ENCODE measurements around the gene ST6GALNAC3. TPM values are rescaled to one million over a fixed set of nuclear protein-coding genes. Genes with fewer than 3 reads are reported as not detected.
A peak's percentile ranks its signal among the peaks of the same experiment; 100 is the strongest.
"Not testable (repeated sequence)": the region's sequence is repeated elsewhere in the genome, so short reads cannot be mapped to it uniquely, and the experiment has no call there.

The ST6GALNAC3 gene
- 5.0 TPM for polyA plus RNA-seq (ENCODE audit: insufficient read length)

GRCh38 chr1:76074321-76075187 is at the start of gene ST6GALNAC3:
TSS of gene ST6GALNAC3 (plus strand) at chr1:76074746.
- no peak for DNase-seq (ENCODE audit: low read depth)

DNA sequence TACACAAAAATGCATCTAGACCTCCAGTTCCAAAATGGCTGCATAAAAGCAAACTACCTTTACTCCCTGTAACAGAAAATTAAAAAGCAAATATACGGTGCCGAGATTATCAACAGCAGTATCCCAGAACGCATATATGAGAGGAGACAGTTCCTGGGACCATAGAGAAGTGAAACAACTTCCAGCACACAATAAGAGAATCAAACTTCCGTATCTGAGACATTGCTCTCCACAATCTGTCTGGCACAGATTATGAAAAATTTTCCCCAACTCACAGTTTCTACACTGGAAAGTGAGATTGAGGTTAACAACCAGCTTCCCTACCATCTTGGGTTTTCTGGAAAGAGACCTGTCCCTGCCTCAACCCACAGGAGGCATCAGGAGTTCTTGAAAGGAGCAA is 47.2 kb upstream of the ST6GALNAC3 start:
- no peak for DNase-seq (ENCODE audit: low read depth)

DNA sequence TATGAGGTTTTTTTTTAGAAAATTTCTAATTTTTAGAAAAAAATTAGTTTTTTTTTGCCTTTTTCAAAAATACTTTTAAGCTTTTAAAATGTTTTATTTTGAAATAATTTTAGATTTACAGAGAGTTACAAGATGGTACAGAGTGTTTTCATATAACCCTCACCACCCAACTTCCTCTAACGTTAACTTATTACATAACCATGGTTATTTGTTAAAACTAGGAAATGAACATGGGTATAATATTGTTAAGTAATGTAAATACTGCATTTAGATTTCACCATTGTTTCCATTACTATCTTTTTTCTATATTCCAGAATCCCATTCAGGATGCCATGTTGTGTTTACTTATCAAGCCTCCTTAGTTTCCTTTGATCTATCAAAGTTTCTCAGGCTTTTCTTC is 45.2 kb upstream of the ST6GALNAC3 start:
- DNase-seq (ENCODE audit: low read depth) = no peak

- no peak for DNase-seq (ENCODE audit: low read depth)
These were observed 43.0 kb upstream of the ST6GALNAC3 start for GRCh38 chr1:76031496-76031895.

GRCh38 chr1:76033800-76034475 is 40.6 kb upstream of the ST6GALNAC3 start:
- no peak for DNase-seq (ENCODE audit: low read depth)

GRCh38 chr1:76035053-76035452 is 39.5 kb upstream of the ST6GALNAC3 start:
- no peak for DNase-seq (ENCODE audit: low read depth)

DNA sequence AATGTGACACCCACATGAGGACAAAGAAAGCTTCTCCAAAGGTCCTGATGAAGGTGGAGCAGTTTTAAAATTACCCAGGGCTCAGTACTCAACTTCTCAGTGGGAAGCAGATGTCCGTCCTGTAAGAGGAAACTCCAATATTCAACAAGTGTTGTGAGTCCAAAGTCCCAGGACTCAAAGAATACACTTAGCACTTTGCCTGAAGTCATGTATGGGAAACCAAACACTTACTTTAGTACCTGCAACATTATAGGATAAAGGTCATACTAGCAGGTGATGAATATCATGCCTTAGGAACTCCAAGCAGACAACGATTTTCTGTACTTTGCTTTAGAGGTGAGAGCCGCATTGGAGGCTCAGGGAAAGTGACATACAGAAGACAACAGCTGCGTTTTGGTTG is 37.2 kb upstream of the ST6GALNAC3 start:
- DNase-seq (ENCODE audit: low read depth) = no peak

GRCh38 chr1:76038287-76039004 is 36.1 kb upstream of the ST6GALNAC3 start:
- no peak for DNase-seq (ENCODE audit: low read depth)

- no peak for DNase-seq (ENCODE audit: low read depth)
These were observed 28.4 kb upstream of the ST6GALNAC3 start for GRCh38 chr1:76046149-76046548.

- DNase-seq (ENCODE audit: low read depth) = no peak
These were observed 26.3 kb upstream of the ST6GALNAC3 start for GRCh38 chr1:76048219-76048618.

GRCh38 chr1:76048926-76049325 is 25.6 kb upstream of the ST6GALNAC3 start:
- no peak for DNase-seq (ENCODE audit: low read depth)

DNA sequence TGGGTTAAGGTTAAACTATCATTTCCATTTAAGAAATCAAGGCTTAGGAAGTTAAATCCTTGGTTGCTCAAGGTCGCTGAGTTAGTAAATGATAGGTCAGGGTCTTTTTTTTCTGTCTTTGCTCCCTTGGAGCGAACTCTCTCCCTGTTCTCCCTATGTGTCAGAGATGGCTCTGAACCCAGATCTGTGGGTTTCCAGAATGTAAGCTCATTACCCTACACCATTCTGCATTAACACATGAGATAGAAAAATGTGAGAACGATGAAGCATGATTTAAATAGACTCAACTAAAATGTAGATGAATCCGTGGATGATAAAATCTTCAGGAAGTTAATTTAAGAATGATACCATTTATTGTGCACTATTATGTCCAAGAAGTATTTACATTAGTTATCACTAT is 25.0 kb upstream of the ST6GALNAC3 start:
- DNase-seq (ENCODE audit: low read depth) = no peak

GRCh38 chr1:76050073-76050472 is 24.5 kb upstream of the ST6GALNAC3 start:
- not testable (repeated sequence) for DNase-seq (ENCODE audit: low read depth)

- no peak for DNase-seq (ENCODE audit: low read depth)
These were observed 21.5 kb upstream of the ST6GALNAC3 start for GRCh38 chr1:76053021-76053420.

- no peak for DNase-seq (ENCODE audit: low read depth)
These were observed 20.2 kb upstream of the ST6GALNAC3 start for GRCh38 chr1:76054359-76054758.

DNA sequence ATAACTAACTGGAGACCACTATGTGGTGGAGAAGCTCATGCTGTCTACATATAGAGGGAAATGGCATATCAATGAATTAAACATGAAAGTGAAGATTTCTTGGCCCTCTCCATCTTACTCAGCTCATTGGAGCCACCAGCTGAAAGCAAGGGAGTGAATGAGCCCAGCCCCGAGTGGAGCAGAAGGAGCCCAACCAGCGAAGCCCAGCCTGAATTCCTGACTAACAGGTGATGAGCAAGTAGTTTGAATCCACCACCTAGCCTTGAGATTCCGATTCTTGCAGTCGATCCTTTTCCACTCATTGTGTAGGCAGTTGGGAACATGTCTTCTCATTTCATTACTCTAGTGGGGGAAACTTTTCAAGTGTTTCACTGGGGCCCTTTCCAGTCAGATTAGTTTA is 18.6 kb upstream of the ST6GALNAC3 start:
- no peak for DNase-seq (ENCODE audit: low read depth)

DNA sequence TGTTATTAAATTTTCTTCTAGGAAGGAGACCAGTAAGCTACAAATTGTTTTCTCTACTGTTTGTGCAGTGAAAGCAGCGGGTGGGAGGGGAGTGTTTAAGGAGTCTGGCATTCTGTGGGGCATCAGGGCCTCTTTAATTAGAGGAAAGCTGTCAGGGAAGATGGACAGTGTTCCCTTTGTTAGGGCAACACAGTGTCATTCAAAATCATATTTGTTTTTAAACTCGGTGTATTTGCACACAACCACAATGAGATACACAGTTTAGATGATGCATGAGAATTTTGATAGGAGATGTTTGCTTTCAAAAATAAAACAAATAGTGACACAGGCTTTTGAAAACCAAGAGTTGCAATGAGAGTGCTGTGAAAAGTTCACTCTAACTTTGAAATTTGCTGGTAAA is 15.1 kb upstream of the ST6GALNAC3 start:
- DNase-seq (ENCODE audit: low read depth) = no peak

DNA sequence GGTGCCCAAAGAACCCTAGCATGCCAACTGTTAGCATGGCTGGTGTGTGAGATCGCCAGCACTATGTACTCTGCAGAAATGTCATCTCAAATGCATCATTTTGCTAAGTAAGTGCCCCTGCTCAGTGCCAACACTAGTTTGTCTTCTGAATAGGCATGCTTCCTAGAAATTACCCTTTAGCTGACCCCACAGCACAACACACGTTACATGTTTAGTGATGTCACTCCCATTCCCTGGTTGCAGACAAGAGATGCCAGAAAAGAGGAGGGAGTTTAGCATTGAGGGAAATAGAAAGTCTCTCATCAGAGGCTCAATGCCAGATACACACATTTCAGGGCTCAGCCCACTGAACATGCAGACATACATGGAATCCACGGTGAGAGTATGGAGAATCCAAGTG is 9.3 kb upstream of the ST6GALNAC3 start:
- no peak for DNase-seq (ENCODE audit: low read depth)

- no peak for DNase-seq (ENCODE audit: low read depth)
These were observed 8.2 kb upstream of the ST6GALNAC3 start for GRCh38 chr1:76066394-76066793.

GRCh38 chr1:76068542-76068941 is 6.0 kb upstream of the ST6GALNAC3 start:
- no peak for DNase-seq (ENCODE audit: low read depth)

DNA sequence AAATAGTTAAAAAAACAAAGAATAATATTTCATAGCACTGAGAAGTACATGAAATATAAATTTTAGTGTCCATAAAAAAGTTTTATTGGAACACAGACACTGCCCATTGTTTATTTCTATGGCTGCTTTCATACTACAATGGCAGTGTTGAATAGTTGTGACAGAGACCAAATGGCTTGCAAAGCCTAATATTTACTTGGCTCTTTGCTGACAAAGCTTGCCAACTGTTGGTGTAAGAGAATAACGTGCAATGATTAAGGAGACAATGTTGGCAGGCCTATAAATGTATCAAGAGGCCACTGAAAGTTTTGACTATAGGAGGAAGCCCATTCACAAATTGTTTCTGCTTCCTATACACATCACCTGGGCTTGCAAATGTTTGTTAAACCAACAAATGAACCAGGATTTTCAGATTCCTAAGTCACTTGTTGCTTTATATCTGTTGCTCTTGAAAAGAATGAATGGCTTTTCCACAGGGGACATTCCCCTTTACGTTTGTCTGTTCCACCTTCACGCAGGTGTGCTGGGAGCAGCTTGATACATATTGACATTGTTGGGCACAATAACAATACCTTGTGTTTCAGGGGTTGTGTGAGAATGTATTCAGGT is 5.5 kb upstream of the ST6GALNAC3 start:
- DNase-seq (ENCODE audit: low read depth) = no peak

DNA sequence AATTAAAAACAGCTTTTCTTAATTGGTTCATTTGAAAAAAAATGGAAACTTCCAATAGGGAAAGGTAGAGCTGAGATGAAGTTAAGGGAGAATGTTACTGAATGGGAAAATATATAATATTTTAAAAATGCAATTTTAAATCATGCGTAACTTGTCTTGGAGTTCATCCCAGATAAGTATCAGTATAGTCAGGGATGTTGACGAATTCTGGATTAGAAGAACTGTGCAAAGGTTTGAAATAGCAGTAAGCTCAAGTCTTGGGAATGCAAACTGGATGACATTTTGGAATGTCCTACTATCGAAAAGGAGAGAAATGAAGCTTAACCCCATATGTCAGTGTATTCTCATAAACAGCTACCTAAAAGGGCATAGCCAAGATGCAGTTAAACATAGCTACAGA is 4.0 kb upstream of the ST6GALNAC3 start:
- peak; percentile 56 for DNase-seq (ENCODE audit: low read depth)
